NCI-H526 (cell line): ENCODE data around the gene TOB1.

Experiments
- DNase-seq, 2 experiments: peaks; one replicate each; lab custom pipeline; 2025; lab: John Stamatoyannopoulos, UW

The TOB1 gene, protein sequence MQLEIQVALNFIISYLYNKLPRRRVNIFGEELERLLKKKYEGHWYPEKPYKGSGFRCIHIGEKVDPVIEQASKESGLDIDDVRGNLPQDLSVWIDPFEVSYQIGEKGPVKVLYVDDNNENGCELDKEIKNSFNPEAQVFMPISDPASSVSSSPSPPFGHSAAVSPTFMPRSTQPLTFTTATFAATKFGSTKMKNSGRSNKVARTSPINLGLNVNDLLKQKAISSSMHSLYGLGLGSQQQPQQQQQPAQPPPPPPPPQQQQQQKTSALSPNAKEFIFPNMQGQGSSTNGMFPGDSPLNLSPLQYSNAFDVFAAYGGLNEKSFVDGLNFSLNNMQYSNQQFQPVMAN

DNA sequence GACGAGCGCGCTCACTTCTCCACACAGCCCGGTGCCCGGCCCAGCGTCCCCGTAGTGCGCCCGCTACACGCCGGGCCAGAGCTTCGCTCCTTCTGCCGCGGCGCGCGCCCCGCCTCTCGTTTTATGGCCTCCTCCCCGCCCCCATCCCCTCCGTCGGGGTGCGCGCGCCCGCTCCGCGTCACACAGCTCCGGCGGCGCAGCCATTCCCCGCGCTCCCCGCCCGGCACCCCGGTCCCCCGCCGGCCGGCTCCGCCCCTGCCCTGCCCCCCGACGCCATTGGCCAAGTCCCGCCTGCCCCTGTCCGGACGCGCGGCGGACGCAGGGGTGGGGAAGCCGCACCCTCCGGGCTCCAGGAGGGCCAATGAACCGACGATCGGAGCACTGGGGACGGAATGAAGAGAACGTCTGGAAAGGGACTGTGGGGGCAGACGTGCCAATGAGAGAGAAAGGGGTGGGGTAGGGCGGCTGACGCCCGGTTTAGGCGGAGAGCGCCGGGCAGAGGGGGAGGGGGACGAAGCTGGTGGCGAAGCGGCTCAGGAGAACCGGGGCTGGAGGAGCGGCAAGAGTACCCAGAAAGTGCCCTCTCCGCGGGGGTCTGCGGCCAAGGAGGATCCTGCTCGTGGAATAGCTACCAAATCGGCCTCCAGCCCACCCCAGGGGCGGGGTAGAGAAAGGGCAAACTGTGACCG, at the start of gene TOB1:
Gene TOB1 (minus strand): TSS at position 94 of the 689 bp plus-strand sequence. CDS start 2,337 bp downstream, outside the sequence.
- DNase-seq: peak; percentile 98 to 99

DNA sequence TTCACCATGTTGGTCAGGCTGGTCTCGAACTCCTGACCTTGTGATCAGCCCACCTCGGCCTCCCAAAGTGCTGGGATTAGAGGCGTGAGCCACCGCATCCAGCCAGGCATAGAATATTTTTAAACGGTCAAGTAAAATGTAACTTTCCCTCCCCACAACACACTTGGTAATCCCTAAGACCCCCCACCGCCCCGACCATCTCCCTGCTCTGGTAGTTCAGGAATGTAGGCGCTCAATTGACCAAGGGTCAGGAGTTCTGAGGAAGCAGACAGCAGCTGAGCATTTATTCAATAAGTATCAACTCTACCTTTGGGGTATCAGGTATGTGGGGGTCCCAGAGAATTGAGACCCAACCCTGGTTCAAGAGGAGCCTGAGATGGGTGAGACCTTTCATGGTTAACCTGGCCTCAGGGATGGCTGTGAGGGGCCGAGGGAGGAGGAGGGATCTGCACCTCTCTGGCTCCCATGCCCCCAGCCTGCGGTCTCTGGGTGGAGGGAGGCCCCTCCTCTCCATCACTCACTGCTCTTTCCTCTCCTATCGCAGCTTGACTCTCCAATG, 48.4 kb upstream of the TOB1 start:
- no peak for DNase-seq

DNA sequence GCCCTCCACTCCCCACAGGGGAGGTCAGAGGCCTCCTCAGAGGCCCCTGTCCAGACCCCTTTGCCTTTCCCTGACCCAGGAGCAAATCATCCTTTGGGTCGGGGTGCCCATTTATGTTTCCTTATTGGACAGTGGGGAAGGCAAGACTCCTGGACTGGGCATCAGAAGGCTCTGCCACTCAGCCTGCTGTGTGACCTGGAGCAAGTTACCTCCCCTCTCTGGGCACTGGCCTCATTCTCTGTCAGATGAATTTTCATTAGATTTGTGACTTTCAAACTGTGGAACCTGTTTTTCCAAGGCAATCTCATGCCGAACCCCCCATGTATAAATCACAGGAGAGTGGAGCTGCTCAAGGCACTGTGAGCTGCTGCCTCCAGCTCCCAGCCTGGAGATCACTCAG, 47.0 kb upstream of the TOB1 start:
- no peak for DNase-seq

DNA sequence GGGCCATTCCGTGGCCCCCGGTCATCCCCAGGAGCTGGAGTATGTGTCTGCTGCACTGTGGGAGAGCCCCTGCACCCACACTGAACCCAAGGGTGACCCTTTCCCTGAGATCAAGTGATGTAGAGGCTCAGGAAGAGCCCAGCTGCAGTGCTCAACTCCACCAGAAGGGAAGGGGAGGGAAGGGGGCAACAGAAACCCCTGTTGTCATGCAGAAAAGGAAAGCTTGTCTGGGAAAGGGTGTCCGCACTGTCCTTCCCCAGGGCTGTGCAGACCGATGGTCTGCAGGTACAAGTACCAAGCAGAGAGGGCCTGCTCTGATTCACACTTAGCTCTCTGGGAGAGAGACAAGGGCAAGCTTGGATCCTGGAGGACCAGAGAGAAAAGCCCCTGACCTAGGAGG, 45.7 kb upstream of the TOB1 start:
- DNase-seq: no peak

DNA sequence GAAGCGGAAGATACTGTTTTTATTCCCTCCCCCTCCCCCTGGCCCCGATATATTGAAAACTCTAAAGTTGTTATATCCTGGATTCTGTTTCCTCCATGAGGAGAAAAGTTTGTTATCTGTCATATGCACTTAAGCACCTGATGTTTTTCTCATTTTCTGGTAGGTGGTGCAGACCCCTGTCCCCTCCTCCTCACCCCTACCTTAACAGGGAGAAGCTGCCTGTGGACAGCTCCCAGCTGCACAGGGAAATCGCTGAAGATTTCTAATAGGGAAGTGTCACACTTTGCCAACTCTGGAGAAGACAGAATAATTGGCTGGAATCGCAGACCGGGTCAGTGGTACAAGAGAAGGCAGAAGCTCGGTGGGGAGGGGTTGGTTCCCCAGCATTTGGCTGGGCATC, 45.3 kb upstream of the TOB1 start:
- DNase-seq: no peak

DNA sequence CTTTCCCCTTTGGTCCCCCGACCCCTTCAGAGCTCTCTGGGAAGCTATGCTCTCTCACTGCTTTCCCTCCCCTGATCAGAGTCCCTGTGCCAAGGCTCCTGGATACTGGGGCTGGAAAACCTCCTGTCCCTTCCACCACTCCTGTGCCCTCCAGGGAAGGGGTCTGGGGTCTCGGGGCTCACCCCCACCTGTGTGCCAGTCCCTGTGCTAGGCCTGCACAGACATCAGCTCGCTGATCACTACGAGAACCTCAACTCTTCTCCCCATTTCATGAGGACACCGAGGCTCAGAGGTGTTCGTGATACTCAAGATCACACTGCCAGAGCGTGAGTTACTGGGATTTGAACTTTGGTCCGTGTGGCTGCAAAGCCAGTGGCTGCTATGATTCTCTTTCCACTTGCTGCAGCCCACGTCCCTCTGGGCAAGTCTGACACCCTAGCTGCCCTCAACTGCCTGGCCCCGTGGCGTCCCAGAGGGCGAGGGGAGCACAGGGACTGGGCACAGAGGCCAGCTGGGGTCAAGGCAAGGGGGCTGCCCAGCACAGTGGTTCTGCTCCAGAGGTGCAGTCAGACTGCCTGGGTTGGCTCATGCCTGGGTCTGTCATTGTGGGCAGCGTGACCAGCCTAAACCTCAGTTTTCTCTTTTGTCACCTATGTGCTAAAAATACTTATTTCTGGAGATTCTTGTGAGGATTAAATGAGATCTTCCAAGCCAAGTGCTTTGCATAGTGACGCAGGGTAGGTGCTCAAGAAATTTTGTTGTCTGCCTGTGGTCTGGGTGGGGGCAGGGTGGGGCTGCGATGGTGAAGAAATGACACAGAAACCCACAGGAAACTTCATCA, 43.8 kb upstream of the TOB1 start:
- DNase-seq: no peak

DNA sequence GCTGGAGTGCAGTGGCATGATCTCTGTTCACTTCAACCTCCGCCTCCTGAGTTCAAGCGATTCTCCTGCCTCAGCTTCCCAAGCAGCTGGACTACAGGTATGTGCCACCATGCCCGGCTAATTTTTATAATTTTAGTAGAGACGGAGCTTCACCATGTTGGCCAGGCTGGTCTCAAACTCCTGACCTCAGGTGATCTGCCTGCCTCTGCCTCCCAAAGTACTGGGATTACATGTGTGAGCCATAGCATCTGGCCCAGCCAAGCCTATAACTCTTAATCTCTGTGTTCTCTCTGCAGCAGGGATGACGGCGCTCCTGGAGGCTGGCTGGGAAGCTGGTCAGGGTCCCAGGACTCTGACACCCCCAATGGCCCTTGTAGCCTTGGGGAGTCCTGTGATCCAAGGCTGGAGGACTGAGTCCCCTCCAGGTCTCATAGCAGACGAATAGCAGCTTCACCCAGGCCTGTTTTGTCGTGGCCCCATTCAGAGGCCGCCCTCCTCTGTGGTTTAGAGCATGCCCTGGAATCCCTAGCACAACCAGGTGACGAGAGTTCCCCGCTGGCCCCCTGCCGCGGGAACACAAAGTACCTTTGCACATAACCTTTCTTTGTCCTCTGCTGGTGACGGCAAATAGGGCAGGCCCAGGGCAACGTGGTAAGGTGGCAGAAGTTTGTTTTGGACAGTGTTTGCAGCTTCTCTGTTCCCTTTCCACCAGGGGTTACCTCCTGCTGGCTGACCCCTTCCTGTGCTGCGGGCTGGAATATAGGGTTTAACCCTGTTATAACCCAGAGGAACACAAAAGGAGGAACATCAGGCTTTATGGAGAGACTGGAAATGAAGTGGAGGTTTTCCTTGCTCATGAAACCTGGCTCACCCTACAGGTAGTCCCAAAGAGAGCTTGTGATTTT, 43.0 kb upstream of the TOB1 start:
- peak; percentile 35 to 83 for DNase-seq

DNA sequence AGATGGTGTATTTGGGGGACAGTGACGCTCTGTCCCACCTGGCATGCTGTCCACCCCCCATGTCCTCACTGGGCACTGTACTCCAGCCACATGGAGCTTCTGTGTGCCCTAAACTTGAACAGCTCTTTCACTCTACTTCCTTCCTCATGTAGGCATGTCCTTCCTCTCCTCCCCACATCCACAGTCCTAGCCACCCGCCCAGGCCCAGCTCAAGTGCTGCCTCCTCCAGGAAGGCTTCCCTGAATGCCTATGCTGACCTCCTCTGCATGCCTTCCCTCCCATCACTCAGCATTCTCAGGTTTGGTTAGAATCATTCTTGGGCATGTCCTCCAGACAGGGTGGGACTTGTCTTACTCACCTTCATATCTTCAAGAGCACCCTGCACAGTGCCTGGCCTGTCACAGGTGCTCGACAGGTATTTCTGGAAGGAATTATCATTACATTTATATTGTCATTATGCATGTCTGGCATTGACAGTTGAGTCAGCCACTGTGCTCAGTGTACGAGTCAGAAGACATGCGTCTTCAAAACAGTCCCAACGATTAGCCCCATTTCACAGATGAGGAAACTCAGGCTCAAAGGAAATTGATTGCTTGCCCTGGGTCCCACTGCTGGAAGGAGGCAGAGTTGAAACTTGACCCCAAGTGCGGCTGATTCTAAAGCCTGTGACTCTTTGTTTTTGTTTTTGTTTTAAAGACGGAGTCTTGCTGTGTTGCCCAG, 42.1 kb upstream of the TOB1 start:
- DNase-seq: no peak

DNA sequence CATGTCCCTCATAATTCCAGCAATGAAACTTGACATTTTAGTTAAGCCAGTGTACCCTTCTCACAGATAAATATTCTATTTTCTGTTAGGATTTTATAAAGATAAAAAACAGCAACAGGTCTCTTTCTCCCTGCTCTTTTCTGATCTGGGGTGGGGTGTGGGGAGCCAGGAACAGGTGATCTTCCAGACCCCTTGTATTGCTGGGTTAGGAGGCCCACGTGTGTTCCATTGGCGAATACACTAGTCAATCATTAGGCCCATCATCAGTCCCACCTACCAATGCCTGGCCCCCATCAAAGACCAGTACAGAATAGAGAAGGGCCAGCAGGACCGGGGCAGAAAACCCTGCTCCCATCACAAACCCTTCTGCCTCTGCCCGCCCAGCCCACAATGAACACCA, 40.3 kb upstream of the TOB1 start:
- DNase-seq: peak in 1 of 2 experiments; percentile 44

DNA sequence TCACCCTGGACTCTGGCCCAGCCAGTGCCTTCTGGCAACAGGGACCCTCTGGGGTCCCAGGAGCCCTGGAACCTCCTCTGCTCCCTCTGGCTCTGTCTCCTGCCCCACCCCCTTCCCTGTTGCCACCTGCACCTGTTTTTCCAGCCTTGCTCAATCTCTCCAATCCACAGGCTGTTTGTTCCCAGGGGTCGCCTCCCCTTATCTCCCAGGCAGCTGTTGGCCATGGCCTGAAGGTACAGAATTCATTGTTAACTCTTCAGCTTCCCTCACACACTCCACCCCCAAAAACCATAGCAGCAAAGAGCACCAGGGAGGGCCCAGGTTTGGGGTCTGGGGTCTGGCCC, 39.3 kb upstream of the TOB1 start:
- peak; percentile 88 to 96 for DNase-seq

DNA sequence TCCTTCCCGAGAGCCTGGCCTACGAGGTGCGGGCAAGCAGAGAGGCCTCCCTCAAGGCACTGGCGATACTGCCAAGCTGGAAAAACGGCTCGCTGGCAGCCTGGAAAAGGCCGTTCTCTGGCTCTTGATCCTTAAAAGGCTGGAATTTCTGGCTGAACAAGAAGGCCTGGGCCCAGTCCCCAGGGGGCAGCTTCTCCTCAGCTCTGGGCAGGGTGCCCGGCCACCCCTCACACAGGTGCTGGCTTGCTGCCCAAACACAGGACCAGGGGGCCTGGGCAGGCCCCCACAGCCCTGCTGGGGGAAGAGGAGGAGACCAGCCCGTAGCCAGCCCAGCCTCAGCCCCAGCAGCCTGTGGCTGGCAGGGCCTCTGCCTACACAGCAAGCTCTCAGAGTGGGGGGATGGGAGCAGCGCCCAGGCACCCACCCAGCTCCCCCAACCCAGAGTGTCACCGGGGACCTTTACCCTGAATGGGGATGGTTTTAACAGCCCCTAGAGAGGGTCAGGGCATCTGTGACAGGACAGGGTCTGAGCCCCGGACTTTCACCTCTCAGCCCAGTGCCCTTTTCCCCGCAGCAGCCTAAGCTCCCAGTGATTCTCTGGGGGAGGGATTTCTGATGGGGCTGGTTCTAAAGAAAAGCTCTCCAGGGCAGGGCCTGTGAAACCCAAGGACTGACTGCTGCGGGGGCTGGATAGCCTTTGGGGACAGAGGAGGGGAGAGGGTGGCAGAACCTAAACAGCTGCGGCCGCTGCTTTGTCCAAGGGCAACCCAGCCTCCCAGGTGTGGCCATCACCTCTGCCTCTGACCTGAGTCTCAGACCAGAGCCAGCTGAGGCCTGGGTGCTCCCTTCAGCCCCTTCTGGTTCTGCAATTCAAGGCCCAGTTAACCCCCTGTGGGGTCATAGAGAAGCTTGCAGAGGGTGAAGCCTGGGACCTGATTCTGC, 38.6 kb upstream of the TOB1 start:
- peak; percentile 82 to 98 for DNase-seq

DNA sequence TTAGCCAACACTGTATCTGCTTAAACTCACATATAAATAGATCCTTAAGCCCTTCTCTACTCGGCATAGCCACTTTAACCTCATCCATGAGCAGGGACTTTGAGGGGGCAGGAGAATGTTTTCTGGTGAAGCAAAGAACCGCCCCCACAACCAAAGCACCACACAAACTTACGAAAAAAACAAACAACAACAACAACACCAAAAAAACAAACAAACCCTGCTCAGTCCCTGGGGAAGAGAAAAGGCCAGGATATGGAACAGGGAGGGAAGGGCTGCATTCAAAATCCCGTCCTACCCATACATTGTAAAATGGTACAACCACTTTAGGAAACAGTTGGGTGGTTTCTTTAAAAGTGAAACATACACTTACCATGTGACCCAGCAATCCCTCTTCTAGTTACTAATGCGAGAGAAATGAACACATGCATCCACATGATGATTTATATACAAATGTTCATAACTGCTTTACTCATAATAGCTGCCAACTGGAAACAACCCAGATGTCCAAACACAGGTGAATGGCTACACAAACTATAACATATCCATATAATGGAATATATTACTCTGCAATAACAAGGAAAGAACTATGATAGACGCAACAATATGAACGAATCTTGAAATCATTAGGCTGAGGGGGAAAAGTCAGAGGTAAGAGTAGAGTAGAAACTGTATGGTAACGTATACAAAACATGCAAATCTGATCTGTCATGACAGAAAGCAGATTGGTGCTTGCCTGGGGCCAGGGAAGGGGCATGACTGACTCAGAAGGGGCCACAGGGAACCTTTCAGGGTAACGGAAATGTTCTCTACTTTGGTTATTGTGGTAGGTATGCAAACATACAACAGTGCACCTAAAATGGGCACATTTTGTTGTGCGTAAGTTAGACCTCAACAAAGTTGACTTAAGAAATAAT, 37.7 kb upstream of the TOB1 start:
- peak; percentile 98 to 99 for DNase-seq

DNA sequence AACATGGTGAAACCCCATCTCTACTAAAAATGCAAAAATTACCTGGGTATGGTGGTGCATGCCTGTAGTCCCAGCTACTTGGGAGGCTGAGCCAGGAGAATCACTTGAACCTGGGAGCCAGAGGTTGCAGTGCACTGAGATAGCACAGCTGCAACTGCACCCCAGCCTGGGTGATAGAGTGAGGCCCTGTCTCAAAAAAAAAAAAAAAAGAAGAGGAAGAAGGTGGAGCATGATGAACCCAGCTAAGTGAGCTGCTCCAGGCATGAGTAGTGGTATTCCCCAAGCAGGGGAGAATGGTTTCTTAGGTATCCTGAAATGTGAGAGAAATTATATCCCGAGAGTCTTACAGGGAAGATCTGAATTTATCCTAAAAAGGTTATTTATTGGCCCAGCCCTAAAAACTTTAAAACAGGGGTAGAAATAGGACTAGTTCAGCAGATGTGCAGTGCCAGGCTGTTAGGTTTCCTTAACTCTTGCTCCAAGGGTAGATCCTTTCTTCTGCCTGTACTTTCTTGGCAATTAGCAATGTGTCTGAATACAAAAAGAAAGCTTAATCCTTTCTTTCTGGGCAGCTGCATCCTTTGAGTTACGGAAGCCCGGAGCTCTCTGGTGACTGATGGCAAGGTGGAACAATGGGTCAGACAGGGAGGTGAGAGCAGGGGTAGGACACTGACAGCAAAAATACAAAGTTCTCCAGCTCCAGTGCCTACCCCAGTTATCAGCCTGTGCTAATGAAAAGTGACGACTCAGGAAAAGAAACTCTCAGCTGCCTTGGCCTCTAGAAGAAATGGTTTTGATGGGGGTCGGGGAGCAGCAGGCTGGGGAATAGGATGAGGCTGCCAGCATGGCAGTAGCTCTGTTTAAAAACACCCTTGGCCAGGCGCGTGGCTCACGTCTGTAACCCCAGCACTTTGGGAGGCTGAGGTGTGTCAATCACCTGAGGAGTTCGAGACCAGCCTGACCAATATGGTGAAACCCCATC, 36.5 kb upstream of the TOB1 start:
- no peak for DNase-seq

DNA sequence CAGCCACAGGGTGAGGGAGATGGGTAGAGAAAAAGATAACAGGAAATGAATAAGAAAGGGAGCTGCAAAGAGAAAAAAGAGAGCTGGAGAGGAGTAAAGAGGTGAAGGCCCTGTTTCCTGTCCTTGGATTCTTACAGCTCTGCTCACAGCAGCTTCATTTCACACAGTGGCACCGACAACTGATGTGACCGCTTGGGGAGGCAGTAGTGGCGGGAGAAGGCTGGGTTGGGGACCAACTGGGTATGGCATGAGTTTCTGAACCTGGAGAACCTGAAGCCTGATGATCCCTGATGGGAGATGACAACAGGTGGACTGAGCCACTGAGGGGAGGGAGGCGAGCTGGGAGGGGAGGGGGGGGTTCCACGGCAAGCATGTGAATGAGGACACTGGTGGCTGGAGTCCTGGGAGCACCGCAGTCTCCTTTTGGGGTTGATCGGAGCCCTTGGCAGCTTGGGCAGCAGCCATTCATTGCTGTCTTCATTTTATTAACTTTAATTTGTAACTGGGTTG, 34.3 kb upstream of the TOB1 start:
- no peak for DNase-seq

DNA sequence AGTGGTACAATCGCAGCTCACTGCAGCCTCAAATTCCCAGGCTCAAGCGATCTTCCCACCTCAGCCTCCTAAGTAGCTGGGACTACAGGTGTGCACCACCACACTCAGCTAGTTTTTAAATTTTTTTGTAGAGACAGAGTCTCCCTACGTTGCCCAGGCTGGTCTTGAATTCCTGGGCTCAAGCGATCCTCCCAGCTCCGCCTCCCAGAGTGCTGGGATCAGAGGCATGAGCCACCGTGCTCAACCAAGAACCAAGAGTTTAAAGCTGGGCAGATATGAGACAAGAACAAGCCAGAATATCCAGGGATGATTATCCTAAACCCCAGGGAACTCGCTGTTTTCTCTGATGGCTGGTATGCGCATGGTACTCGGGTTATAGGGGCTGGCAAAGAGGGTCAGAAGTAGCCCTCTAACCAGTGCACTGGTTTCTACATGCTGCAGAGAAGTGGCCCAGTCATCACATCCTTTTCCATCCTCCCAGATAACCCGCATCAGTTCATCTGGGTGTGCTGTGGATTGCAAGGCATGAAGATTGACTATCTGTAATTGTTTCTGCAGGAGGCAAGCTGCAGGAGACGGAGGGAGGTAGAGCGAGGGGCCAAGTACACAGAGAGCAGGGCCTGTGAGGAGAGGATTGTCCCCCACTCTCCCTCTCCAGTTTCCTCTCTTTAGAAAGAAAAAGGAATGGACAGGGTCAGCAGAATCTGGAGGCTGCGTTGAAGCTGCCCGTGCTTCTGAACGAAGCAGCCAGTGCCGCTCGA, 33.6 kb upstream of the TOB1 start:
- no peak for DNase-seq

DNA sequence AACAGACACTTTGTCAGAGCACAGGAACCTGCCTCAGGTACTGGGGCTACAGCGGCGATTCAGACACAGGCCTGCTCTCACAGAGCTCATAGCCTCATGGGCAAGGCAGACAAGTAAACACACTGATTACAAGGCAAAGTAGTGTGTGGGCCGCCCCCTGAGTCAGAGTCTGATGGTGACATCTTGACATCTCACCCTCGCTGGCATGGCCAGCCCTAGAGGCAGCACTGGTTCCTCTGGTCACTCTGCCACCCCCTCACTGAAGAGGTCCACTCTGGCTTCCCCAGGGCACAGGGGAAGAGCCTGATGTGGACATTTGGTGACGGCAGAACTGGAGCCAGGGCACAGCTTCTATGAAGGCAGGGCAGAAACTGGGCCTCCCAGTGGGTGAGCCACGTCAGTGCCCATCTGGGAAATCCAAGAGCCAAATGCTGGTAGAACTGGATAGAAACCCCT, 32.9 kb upstream of the TOB1 start:
- DNase-seq: no peak
